ENCODE results near the gene SCLT1. TPM values are rescaled to one million over a fixed set of nuclear protein-coding genes. Genes with fewer than 3 reads are reported as not detected.

The SCLT1 gene
- polyA plus RNA-seq, 1 donor from 2014 or later: 12.8 TPM

DNA sequence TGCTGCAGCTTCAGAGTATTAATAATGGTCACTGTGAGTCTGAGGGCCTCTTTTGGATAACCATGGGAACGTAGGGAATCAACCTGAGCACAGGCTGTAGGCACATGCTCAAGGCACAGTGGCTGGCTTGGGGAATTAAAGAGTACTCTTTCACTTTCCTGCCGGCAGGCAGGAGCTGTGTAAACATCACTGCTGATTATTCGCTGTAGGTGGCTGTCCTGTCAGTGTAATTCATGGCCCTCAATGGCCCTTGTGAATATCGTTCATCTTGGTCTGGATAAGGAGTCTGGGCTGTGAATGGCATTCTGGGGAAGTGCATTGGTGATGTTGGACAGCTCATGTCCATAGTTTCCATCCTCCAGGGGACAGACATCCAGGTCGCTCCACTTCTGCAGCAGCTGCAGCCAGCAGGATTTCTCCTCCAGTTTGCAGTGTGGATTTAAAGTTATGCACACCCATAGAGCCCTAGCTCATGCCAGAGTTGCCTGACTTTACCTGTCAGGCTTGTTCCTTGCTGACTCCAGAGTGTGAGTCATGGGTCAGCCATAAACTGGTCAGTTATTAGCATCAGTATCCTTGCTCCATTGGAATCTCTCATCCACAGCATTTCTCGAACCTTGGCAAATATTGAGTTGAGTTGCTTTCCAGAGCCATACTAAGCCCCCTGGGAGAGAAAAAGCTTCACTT is 45.6 kb upstream of the SCLT1 start:
- Histone ChIP-seq H3K9ac (ENCODE audit: low read length) (no peak overlapping the region), H2AFZ (ENCODE audit: low read depth, low read length) (no peak overlapping the region), H3K27ac (ENCODE audit: low read length) (no peak overlapping the region), H3K9me3 (ENCODE audit: low read length) (no peaks in the 10 kb centered on the region), H3K4me3 (ENCODE audit: low read length) (no peak overlapping the region), H3K9me2 (ENCODE audit: insufficient read depth, low read length) (no peaks in the 10 kb centered on the region), H3K4me2 (ENCODE audit: low read length) (no peak overlapping the region), H3K36me3 (ENCODE audit: insufficient read depth, low read length) (no peaks in the 10 kb centered on the region), H4K20me1 (ENCODE audit: insufficient read depth) (no peaks in the 10 kb centered on the region), H3K27me3 (ENCODE audit: insufficient read depth, low read depth, low read length) (no peaks in the 10 kb centered on the region), H3K79me2 (replicated peaks; ENCODE audit: insufficient read depth, low read length) (no peaks in the 10 kb centered on the region), H3F3A (ENCODE audit: insufficient read depth, low read length, poor library complexity, severe bottlenecking) (no peaks in the 10 kb centered on the region)
- TF ChIP-seq MXI1 (conservative IDR thresholded peaks at IDR 0.05; ENCODE audit: poor library complexity, severe bottlenecking) (no peak), CTCF (IDR thresholded peaks at IDR 0.05; ENCODE audit: poor library complexity, severe bottlenecking) (no peak), REST (IDR thresholded peaks at IDR 0.05; ENCODE audit: borderline replicate concordance) (no peak), POLR2AphosphoS5 (IDR thresholded peaks at IDR 0.05) (no peak), TAF1 (IDR thresholded peaks at IDR 0.05; ENCODE audit: low read depth) (no peak), SMC3 (conservative IDR thresholded peaks at IDR 0.05; ENCODE audit: poor library complexity) (no peak), RAD21 (conservative IDR thresholded peaks at IDR 0.05) (no peak), EP300 (conservative IDR thresholded peaks at IDR 0.05; ENCODE audit: poor library complexity, severe bottlenecking) (no peak), EZH2 (IDR thresholded peaks at IDR 0.05; ENCODE audit: borderline replicate concordance, insufficient read depth, low read length, poor library complexity, severe bottlenecking) (no peak)

- Histone ChIP-seq H3K36me3 (ENCODE audit: insufficient read depth, low read length) (no peaks in the 10 kb centered on the region), H3K9me2 (ENCODE audit: insufficient read depth, low read length) (no peaks in the 10 kb centered on the region), H3F3A (ENCODE audit: insufficient read depth, low read length, poor library complexity, severe bottlenecking) (no peaks in the 10 kb centered on the region), H3K4me2 (ENCODE audit: low read length) (no peak overlapping the region), H3K9ac (ENCODE audit: low read length) (no peak overlapping the region), H3K27ac (ENCODE audit: low read length) (no peak overlapping the region), H3K79me2 (replicated peaks; ENCODE audit: insufficient read depth, low read length) (no peaks in the 10 kb centered on the region), H3K9me3 (ENCODE audit: low read length) (no peaks in the 10 kb centered on the region), H3K27me3 (ENCODE audit: insufficient read depth, low read depth, low read length) (no peaks in the 10 kb centered on the region), H2AFZ (ENCODE audit: low read depth, low read length) (no peak overlapping the region), H3K4me3 (ENCODE audit: low read length) (no peak overlapping the region), H4K20me1 (ENCODE audit: insufficient read depth) (no peaks in the 10 kb centered on the region)
- TF ChIP-seq POLR2AphosphoS5 (IDR thresholded peaks at IDR 0.05): no peak
- TF ChIP-seq RAD21 (conservative IDR thresholded peaks at IDR 0.05): no peak
- TF ChIP-seq CTCF (IDR thresholded peaks at IDR 0.05; ENCODE audit: poor library complexity, severe bottlenecking): no peak
- TF ChIP-seq SMC3 (conservative IDR thresholded peaks at IDR 0.05; ENCODE audit: poor library complexity): no peak
- TF ChIP-seq EP300 (conservative IDR thresholded peaks at IDR 0.05; ENCODE audit: poor library complexity, severe bottlenecking): no peak
- no peak for TF ChIP-seq TAF1 (IDR thresholded peaks at IDR 0.05; ENCODE audit: low read depth)
- TF ChIP-seq REST (IDR thresholded peaks at IDR 0.05; ENCODE audit: borderline replicate concordance): no peak
- TF ChIP-seq EZH2 (IDR thresholded peaks at IDR 0.05; ENCODE audit: borderline replicate concordance, insufficient read depth, low read length, poor library complexity, severe bottlenecking): no peak
- TF ChIP-seq MXI1 (conservative IDR thresholded peaks at IDR 0.05; ENCODE audit: poor library complexity, severe bottlenecking): no peak
Measured at GRCh38 chr4:129136433-129136832, 43.1 kb upstream of the SCLT1 start.

Data from neural cell (in vitro differentiated cells).